Liver (tissue), 9 donors: ENCODE results near the gene CRB2. TPM values are rescaled to one million over a fixed set of nuclear protein-coding genes. Genes with fewer than 3 reads are reported as not detected.

Experiments
- DNase-seq: peaks from one replicate; pipeline ENCODE4 v3.0.0-alpha.2; 2017; ENCODE audit warnings: low spot score
- H3K27ac ChIP-seq, 2 donors: one replicate each; pipeline ENCODE4 v1.7.0; 2013; ENCODE audit warnings: inconsistent platforms in 2 of 2, low read length in 2 of 2, control low read depth in 1 of 2, low read depth in 1 of 2, mild to moderate bottlenecking in 1 of 2
- H3K27me3 ChIP-seq, 4 donors: one replicate each; pipeline versions ENCODE4 v1.6.1 to v1.7.0; 2013; ENCODE audit warnings: low read length in 3 of 4, inconsistent platforms in 1 of 4, mild to moderate bottlenecking in 1 of 4, moderate library complexity in 1 of 4; ENCODE audit not compliant: control insufficient read depth in 4 of 4, insufficient read depth in 4 of 4
- H3K36me3 ChIP-seq, 4 donors: one replicate each; pipeline versions ENCODE4 v1.6.1 to v1.7.0; 2013; ENCODE audit warnings: low read length in 3 of 4, mild to moderate bottlenecking in 3 of 4, low read depth in 1 of 4, moderate library complexity in 1 of 4; ENCODE audit not compliant: control insufficient read depth in 4 of 4, insufficient read depth in 3 of 4
- H3K4me1 ChIP-seq, 4 donors: one replicate each; pipeline versions ENCODE4 v1.6.1 to v1.7.0; 2013; ENCODE audit warnings: low read length in 3 of 4, mild to moderate bottlenecking in 3 of 4, moderate library complexity in 1 of 4; ENCODE audit not compliant: control insufficient read depth in 4 of 4, insufficient read depth in 4 of 4
- H3K4me3 ChIP-seq, 3 donors: one replicate each; pipeline versions ENCODE4 v1.6.1 to v1.7.0; 2013; ENCODE audit warnings: low read length in 3 of 3, control low read depth in 1 of 3, low read depth in 1 of 3, mild to moderate bottlenecking in 1 of 3
- H3K9ac ChIP-seq, 2 donors: one replicate each; pipeline ENCODE4 v1.7.0; 2013; ENCODE audit warnings: low read length in 2 of 2, mild to moderate bottlenecking in 2 of 2, moderate library complexity in 2 of 2, control low read depth in 1 of 2, low read depth in 1 of 2
- H3K9me3 ChIP-seq, 4 donors: one replicate each; pipeline versions ENCODE4 v1.6.1 to v1.7.0; 2013; ENCODE audit warnings: low read length in 3 of 4; ENCODE audit not compliant: control insufficient read depth in 4 of 4
- FOXA1 ChIP-seq: IDR thresholded peaks from 2 replicates; pipeline ENCODE4 v1.6.1; 2016; ENCODE audit warnings: antibody characterized with exemption
- FOXA2 ChIP-seq: IDR thresholded peaks from 2 replicates; pipeline ENCODE4 v1.6.1; 2016; ENCODE audit warnings: antibody characterized with exemption
- GABPA ChIP-seq, 2 donors: IDR thresholded peaks in 1 of 2; conservative IDR thresholded peaks in 1 of 2; 2 replicates each; pipeline ENCODE4 v1.6.1; 2016; ENCODE audit warnings: antibody characterized with exemption in 2 of 2, mild to moderate bottlenecking in 1 of 2, moderate library complexity in 1 of 2
- HNF4A ChIP-seq, 2 donors: conservative IDR thresholded peaks; 2 replicates each; pipeline ENCODE4 v1.6.1; 2016; ENCODE audit warnings: antibody characterized with exemption in 2 of 2, mild to moderate bottlenecking in 2 of 2
- HNF4G ChIP-seq: IDR thresholded peaks from 2 replicates; pipeline ENCODE4 v1.6.1; 2016; ENCODE audit warnings: antibody characterized with exemption
- JUND ChIP-seq, 2 donors: IDR thresholded peaks; 2 replicates each; pipeline ENCODE4 v1.6.1; 2016; ENCODE audit warnings: antibody characterized with exemption in 2 of 2
- NR2F2 ChIP-seq: IDR thresholded peaks from 2 replicates; pipeline ENCODE4 v1.6.1; 2016; ENCODE audit warnings: antibody characterized with exemption
- RAD21 ChIP-seq, 2 donors: IDR thresholded peaks; 2 replicates each; pipeline ENCODE4 v1.6.1; 2016; ENCODE audit warnings: antibody characterized with exemption in 2 of 2, mild to moderate bottlenecking in 2 of 2
- SP1 ChIP-seq: IDR thresholded peaks from 2 replicates; pipeline ENCODE4 v1.6.1; 2018; ENCODE audit warnings: antibody characterized with exemption, mild to moderate bottlenecking
- TAF1 ChIP-seq: conservative IDR thresholded peaks from 2 replicates; pipeline ENCODE4 v1.6.1; 2016; ENCODE audit warnings: antibody characterized with exemption, mild to moderate bottlenecking
- YY1 ChIP-seq: IDR thresholded peaks from 2 replicates; pipeline ENCODE4 v1.6.1; 2016; ENCODE audit warnings: antibody characterized with exemption, mild to moderate bottlenecking
- WGBS: extraction: QIAGEN DNeasy Blood & Tissue Kit; methylation state at CpG from one replicate; pipeline ENCODE4 v1.1.7; 2013; 5-methylcytosine and 5-hydroxymethylcytosine counted together
- polyA plus RNA-seq, 2 donors: library from polyadenylated mRNA; stranded (reverse) in 1 of 2; unstranded in 1 of 2; fragments of 200-250 nt in 1 of 2; fragments of >200 nt in 1 of 2; fragmentation: Nextera tagmentation in 1 of 2; extraction: Ambion mirVana in 1 of 2; gene quantifications; one replicate each; pipeline versions ENCODE4 v1.2.1 to v1.2.3, GENCODE V29; 2013 to 2015
- total RNA-seq, 2 donors: library from RNA; depleted of rRNA; stranded (reverse); fragments of >200 nt; gene quantifications; one replicate each; pipeline ENCODE4 v1.2.3, GENCODE V29; 2014
- TF ChIP-seq, protein P1 (sequence below): IDR thresholded peaks from 2 replicates; pipeline ENCODE4 v1.6.1; 2016; ENCODE audit warnings: antibody characterized with exemption
- TF ChIP-seq, protein P2 (sequence below): IDR thresholded peaks from 2 replicates; pipeline ENCODE4 v1.6.1; 2016; ENCODE audit warnings: antibody characterized with exemption, mild to moderate bottlenecking
- TF ChIP-seq, protein P3 (sequence below): fragments of 150-350 bp; IDR thresholded peaks from 2 replicates; pipeline ENCODE4 v1.5.1; 2017; ENCODE audit warnings: improper control_type of control experiment, low read depth, low read length; ENCODE audit not compliant: missing input control
- TF ChIP-seq, protein P4 (sequence below): IDR thresholded peaks from 2 replicates; pipeline ENCODE4 v1.6.1; 2016; ENCODE audit warnings: antibody characterized with exemption
- donor health status: healthy.
- donor health status: healthy.
- donor health status: healthy.
- donor health status: healthy.
- donor health status: healthy.

The CRB2 gene
- total and polyA plus RNA-seq, 4 donors, result 1.7 TPM; not detected in 3

DNA sequence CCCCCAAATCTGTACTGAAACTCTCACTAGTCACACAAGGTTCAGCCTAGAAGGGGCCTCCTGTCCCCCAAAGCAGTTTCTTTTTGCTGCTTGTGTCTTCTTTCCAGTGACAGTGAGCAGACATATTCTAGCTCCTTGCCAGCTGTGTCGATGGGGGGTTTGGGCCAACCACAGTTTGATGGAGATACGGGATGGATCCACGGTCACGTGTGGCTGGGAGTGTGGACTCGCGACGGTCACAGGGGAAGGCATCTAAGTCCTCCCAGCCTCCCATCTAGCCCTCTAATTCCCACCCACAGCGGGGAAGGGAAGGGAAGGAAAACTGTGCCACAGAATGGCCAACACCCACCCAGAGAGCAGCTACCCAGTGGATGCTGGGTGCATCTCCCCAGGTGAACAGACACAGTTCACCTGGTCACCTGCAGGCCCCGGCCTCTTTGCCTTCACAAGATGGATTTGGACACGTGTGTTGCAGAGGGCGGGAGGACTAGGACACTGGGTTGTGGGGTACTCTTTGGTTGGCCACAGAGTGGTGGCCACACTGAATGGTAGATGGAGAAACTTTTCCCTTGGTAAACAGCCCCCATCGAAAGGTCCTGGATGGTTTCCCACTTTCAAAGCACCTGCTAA is 54.4 kb downstream of the CRB2 start:
- WGBS, result 92% methylated on average over 12 of the region's 12 CpGs
- H3K4me3 ChIP-seq, result no peak overlapping the region
- H3K36me3 ChIP-seq, result peaks cover 0 to 5% (median 0%) of the 10 kb centered on the region in 4 donors
- H3K27ac ChIP-seq, result no peak overlapping the region
- H3K9me3 ChIP-seq, result no peaks in the 10 kb centered on the region
- no peak for DNase-seq
- H3K27me3 ChIP-seq, result no peaks in the 10 kb centered on the region
- H3K9ac ChIP-seq, result no peak overlapping the region
- TF ChIP-seq NR2F2 (no peak), RAD21 (IDR thresholded peaks at IDR 0.05) (no peak)
- TF ChIP-seq, protein P1, sequence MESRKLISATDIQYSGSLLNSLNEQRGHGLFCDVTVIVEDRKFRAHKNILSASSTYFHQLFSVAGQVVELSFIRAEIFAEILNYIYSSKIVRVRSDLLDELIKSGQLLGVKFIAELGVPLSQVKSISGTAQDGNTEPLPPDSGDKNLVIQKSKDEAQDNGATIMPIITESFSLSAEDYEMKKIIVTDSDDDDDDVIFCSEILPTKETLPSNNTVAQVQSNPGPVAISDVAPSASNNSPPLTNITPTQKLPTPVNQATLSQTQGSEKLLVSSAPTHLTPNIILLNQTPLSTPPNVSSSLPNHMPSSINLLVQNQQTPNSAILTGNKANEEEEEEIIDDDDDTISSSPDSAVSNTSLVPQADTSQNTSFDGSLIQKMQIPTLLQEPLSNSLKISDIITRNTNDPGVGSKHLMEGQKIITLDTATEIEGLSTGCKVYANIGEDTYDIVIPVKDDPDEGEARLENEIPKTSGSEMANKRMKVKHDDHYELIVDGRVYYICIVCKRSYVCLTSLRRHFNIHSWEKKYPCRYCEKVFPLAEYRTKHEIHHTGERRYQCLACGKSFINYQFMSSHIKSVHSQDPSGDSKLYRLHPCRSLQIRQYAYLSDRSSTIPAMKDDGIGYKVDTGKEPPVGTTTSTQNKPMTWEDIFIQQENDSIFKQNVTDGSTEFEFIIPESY, result no peak
- no peaks in the 10 kb centered on the region for H3K4me1 ChIP-seq

DNA sequence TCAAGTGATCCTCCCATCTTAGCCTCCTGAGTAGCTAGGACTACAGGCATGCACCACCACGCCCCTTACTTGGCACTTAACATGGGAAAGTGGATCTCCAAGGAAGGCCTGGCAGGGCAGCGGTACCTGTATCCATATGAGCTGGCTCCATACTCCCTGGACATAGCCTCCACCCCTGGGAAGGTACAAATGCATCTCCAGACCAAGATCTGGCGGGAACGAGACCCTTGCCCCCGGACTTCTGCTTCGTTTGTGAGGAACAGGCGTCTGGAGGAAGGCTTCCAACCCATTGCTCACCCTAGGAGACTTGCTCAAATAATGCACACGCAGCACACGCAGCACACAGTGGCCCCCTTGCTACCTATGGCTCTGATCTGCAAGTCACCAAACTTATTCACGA is 55.2 kb downstream of the CRB2 start:
- TF ChIP-seq, protein P2, sequence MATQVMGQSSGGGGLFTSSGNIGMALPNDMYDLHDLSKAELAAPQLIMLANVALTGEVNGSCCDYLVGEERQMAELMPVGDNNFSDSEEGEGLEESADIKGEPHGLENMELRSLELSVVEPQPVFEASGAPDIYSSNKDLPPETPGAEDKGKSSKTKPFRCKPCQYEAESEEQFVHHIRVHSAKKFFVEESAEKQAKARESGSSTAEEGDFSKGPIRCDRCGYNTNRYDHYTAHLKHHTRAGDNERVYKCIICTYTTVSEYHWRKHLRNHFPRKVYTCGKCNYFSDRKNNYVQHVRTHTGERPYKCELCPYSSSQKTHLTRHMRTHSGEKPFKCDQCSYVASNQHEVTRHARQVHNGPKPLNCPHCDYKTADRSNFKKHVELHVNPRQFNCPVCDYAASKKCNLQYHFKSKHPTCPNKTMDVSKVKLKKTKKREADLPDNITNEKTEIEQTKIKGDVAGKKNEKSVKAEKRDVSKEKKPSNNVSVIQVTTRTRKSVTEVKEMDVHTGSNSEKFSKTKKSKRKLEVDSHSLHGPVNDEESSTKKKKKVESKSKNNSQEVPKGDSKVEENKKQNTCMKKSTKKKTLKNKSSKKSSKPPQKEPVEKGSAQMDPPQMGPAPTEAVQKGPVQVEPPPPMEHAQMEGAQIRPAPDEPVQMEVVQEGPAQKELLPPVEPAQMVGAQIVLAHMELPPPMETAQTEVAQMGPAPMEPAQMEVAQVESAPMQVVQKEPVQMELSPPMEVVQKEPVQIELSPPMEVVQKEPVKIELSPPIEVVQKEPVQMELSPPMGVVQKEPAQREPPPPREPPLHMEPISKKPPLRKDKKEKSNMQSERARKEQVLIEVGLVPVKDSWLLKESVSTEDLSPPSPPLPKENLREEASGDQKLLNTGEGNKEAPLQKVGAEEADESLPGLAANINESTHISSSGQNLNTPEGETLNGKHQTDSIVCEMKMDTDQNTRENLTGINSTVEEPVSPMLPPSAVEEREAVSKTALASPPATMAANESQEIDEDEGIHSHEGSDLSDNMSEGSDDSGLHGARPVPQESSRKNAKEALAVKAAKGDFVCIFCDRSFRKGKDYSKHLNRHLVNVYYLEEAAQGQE, result no peak
- TF ChIP-seq YY1 (no peak), GABPA (IDR thresholded peaks at IDR 0.05 in 1 of 2, conservative IDR thresholded peaks at IDR 0.05 in 1 of 2) (no peak), HNF4G (no peak), JUND (IDR thresholded peaks at IDR 0.05) (no peak), RAD21 (IDR thresholded peaks at IDR 0.05) (no peak), NR2F2 (no peak), HNF4A (conservative IDR thresholded peaks at IDR 0.05) (no peak), FOXA2 (no peak), TAF1 (no peak), SP1 (no peak), FOXA1 (no peak)
- TF ChIP-seq, protein P1, result no peak
- TF ChIP-seq, protein P3, sequence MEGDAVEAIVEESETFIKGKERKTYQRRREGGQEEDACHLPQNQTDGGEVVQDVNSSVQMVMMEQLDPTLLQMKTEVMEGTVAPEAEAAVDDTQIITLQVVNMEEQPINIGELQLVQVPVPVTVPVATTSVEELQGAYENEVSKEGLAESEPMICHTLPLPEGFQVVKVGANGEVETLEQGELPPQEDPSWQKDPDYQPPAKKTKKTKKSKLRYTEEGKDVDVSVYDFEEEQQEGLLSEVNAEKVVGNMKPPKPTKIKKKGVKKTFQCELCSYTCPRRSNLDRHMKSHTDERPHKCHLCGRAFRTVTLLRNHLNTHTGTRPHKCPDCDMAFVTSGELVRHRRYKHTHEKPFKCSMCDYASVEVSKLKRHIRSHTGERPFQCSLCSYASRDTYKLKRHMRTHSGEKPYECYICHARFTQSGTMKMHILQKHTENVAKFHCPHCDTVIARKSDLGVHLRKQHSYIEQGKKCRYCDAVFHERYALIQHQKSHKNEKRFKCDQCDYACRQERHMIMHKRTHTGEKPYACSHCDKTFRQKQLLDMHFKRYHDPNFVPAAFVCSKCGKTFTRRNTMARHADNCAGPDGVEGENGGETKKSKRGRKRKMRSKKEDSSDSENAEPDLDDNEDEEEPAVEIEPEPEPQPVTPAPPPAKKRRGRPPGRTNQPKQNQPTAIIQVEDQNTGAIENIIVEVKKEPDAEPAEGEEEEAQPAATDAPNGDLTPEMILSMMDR, result no peak
- TF ChIP-seq, protein P4, sequence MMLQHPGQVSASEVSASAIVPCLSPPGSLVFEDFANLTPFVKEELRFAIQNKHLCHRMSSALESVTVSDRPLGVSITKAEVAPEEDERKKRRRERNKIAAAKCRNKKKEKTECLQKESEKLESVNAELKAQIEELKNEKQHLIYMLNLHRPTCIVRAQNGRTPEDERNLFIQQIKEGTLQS, result no peak
- no peak overlapping the region for H3K4me3 ChIP-seq
- no peak overlapping the region for H3K9ac ChIP-seq
- 98% methylated on average over 10 of the region's 10 CpGs for WGBS
- no peaks in the 10 kb centered on the region for H3K4me1 ChIP-seq
- peaks cover 0 to 5% (median under 1%) of the 10 kb centered on the region in 4 donors for H3K36me3 ChIP-seq
- DNase-seq, result no peak
- H3K27ac ChIP-seq, result no peak overlapping the region
- H3K27me3 ChIP-seq, result no peaks in the 10 kb centered on the region
- no peaks in the 10 kb centered on the region for H3K9me3 ChIP-seq
